Mesenchymal stem cell (in vitro differentiated cells and primary cell): ENCODE data around the gene MEGF11.

Experiments used
- DNase-seq: peaks from one replicate; pipeline ENCODE4 v3.0.0-alpha.2; 2013
- H2AFZ ChIP-seq: one replicate; pipeline ENCODE4 v1.6.1; 2013; ENCODE audit warnings: low read depth, mild to moderate bottlenecking, control low read depth, inconsistent platforms, low read length, moderate library complexity
- H2AK5ac ChIP-seq: 2 replicates; pipeline ENCODE4 v1.6.1; 2013; ENCODE audit warnings: low read length, moderate library complexity, mild to moderate bottlenecking, inconsistent platforms; ENCODE audit not compliant: severe bottlenecking
- H2BK120ac ChIP-seq: one replicate; pipeline ENCODE4 v1.6.1; 2013; ENCODE audit warnings: low read depth, mild to moderate bottlenecking, inconsistent platforms, low read length, moderate library complexity
- H2BK12ac ChIP-seq, 2 experiments: one replicate each; pipeline ENCODE4 v1.6.1; 2013; ENCODE audit warnings: inconsistent platforms in 2 of 2, low read length in 2 of 2, mild to moderate bottlenecking in 2 of 2, moderate library complexity in 2 of 2, control low read depth in 1 of 2
- H2BK15ac ChIP-seq: one replicate; pipeline ENCODE4 v1.6.1; 2013; ENCODE audit warnings: mild to moderate bottlenecking, low read depth, inconsistent platforms; ENCODE audit not compliant: poor library complexity, severe bottlenecking
- H2BK5ac ChIP-seq: 2 replicates; pipeline ENCODE4 v1.6.1; 2013; ENCODE audit warnings: low read depth, mild to moderate bottlenecking, low read length, control low read depth, inconsistent platforms; ENCODE audit not compliant: poor library complexity, severe bottlenecking
- H3K14ac ChIP-seq, 2 experiments: one replicate each; pipeline ENCODE4 v1.6.1; 2013; ENCODE audit warnings: inconsistent platforms in 2 of 2, low read length in 2 of 2, control low read depth in 1 of 2, mild to moderate bottlenecking in 1 of 2, moderate library complexity in 1 of 2
- H3K18ac ChIP-seq, 2 experiments: one replicate each; pipeline ENCODE4 v1.6.1; 2013; ENCODE audit warnings: inconsistent platforms in 2 of 2, low read length in 2 of 2, control low read depth in 1 of 2, low read depth in 1 of 2, mild to moderate bottlenecking in 1 of 2
- H3K23ac ChIP-seq, 2 experiments: one replicate each; pipeline ENCODE4 v1.6.1; 2013; ENCODE audit warnings: inconsistent platforms in 2 of 2, low read length in 2 of 2, mild to moderate bottlenecking in 2 of 2, moderate library complexity in 2 of 2, control low read depth in 1 of 2
- H3K27ac ChIP-seq: 2 replicates; pipeline ENCODE4 v1.5.1; 2013; ENCODE audit warnings: mild to moderate bottlenecking, moderate library complexity, low read length, control low read depth, inconsistent platforms; ENCODE audit not compliant: poor library complexity, severe bottlenecking
- H3K27me3 ChIP-seq, 2 experiments: 2 replicates each; pipeline versions ENCODE4 v1.6.1 to v1.7.0; 2013; ENCODE audit warnings: low read length in 2 of 2, mild to moderate bottlenecking in 2 of 2, moderate library complexity in 2 of 2, control low read depth in 1 of 2, inconsistent platforms in 1 of 2; ENCODE audit not compliant: control insufficient read depth in 1 of 2, insufficient read depth in 1 of 2
- H3K36me3 ChIP-seq, 2 experiments: 2 replicates each; pipeline versions ENCODE4 v1.6.1 to v1.7.0; 2013; ENCODE audit warnings: low read length in 2 of 2, control low read depth in 1 of 2, inconsistent platforms in 1 of 2, low read depth in 1 of 2, mild to moderate bottlenecking in 1 of 2; ENCODE audit not compliant: insufficient read depth in 2 of 2, control insufficient read depth in 1 of 2
- H3K4ac ChIP-seq, 2 experiments: one replicate each; pipeline ENCODE4 v1.6.1; 2013; ENCODE audit warnings: inconsistent platforms in 2 of 2, low read length in 2 of 2, mild to moderate bottlenecking in 2 of 2, moderate library complexity in 2 of 2, control low read depth in 1 of 2, low read depth in 1 of 2
- H3K4me1 ChIP-seq: 2 replicates; pipeline ENCODE4 v1.6.1; 2013; ENCODE audit warnings: low read depth, low read length, control low read depth; ENCODE audit not compliant: control insufficient read depth, insufficient read depth
- H3K4me2 ChIP-seq: 2 replicates; pipeline ENCODE4 v1.6.1; 2013; ENCODE audit warnings: low read length, mild to moderate bottlenecking, inconsistent platforms; ENCODE audit not compliant: poor library complexity, severe bottlenecking
- H3K4me3 ChIP-seq, 2 experiments: 2 replicates each; pipeline versions ENCODE4 v1.5.1 to v1.7.0; 2013; ENCODE audit warnings: low read length in 2 of 2, mild to moderate bottlenecking in 2 of 2, control low read depth in 1 of 2, low read depth in 1 of 2; ENCODE audit not compliant: insufficient read depth in 1 of 2
- H3K79me1 ChIP-seq: replicated peaks from 2 replicates; pipeline ENCODE4 v1.6.1; 2013; ENCODE audit warnings: mild to moderate bottlenecking, control low read depth, low read length, inconsistent platforms; ENCODE audit not compliant: poor library complexity, severe bottlenecking
- H3K9ac ChIP-seq: 2 replicates; pipeline ENCODE4 v1.7.0; 2013; ENCODE audit warnings: mild to moderate bottlenecking, low read length, moderate library complexity
- H3K9me3 ChIP-seq: 2 replicates; pipeline ENCODE4 v1.7.0; 2013; ENCODE audit warnings: mild to moderate bottlenecking, low read length; ENCODE audit not compliant: control insufficient read depth
- H4K8ac ChIP-seq: one replicate; pipeline ENCODE4 v1.6.1; 2013; ENCODE audit warnings: inconsistent platforms, mild to moderate bottlenecking, low read length, moderate library complexity
- H4K91ac ChIP-seq: one replicate; pipeline ENCODE4 v1.6.1; 2013; ENCODE audit warnings: mild to moderate bottlenecking, low read length, inconsistent platforms
- WGBS: methylation state at CpG from one replicate; pipeline ENCODE4 v1.1.7; 2013; ENCODE audit warnings: mixed read lengths; 5-methylcytosine and 5-hydroxymethylcytosine counted together

Gene MEGF11

GRCh38 chr15:66284271-66284670 lies 30.7 kb upstream of the MEGF11 start:
- Histone ChIP-seq H2BK5ac (no peak overlapping the region), H2AFZ (no peak overlapping the region), H3K18ac (no peak overlapping the region), H3K79me1 (no peaks in the 10 kb centered on the region), H3K27me3 (peaks cover 8 to 26% of the 10 kb centered on the region in 2 experiments), H2AK5ac (no peak overlapping the region), H3K23ac (no peak overlapping the region), H2BK120ac (no peak overlapping the region), H3K9me3 (no peaks in the 10 kb centered on the region), H3K4me1 (no peaks in the 10 kb centered on the region), H4K91ac (no peak overlapping the region), H2BK15ac (no peak overlapping the region), H3K9ac (no peak overlapping the region), H3K4ac (no peak overlapping the region), H2BK12ac (no peak overlapping the region), H4K8ac (no peak overlapping the region), H3K4me3 (no peak overlapping the region), H3K36me3 (no peaks in the 10 kb centered on the region), H3K27ac (no peak overlapping the region), H3K4me2 (no peak overlapping the region), H3K14ac (no peak overlapping the region)
- 100% methylated on average over 1 of the region's 3 CpGs for WGBS
- DNase-seq = no peak

- no peak overlapping the region for H2AFZ ChIP-seq
- H3K18ac ChIP-seq = no peak overlapping the region
- 88% methylated on average over 6 of the region's 6 CpGs for WGBS
- H2AK5ac ChIP-seq = no peak overlapping the region
- H3K4me3 ChIP-seq = no peak overlapping the region
- no peak overlapping the region for H4K8ac ChIP-seq
- H3K9me3 ChIP-seq = peaks cover 8% of the 10 kb centered on the region
- H2BK12ac ChIP-seq = no peak overlapping the region
- no peak overlapping the region for H3K9ac ChIP-seq
- H3K14ac ChIP-seq = no peak overlapping the region
- no peaks in the 10 kb centered on the region for H3K79me1 ChIP-seq
- DNase-seq = no peak
- H3K27me3 ChIP-seq = peaks cover 27 to 53% of the 10 kb centered on the region in 2 experiments
- no peak overlapping the region for H2BK5ac ChIP-seq
- H4K91ac ChIP-seq = no peak overlapping the region
- no peak overlapping the region for H3K4me2 ChIP-seq
- no peak overlapping the region for H3K27ac ChIP-seq
- no peak overlapping the region for H3K23ac ChIP-seq
- no peaks in the 10 kb centered on the region for H3K36me3 ChIP-seq
- no peaks in the 10 kb centered on the region for H3K4me1 ChIP-seq
- no peak overlapping the region for H2BK15ac ChIP-seq
- H2BK120ac ChIP-seq = no peak overlapping the region
- no peak overlapping the region for H3K4ac ChIP-seq
Measured at GRCh38 chr15:66278671-66279070, 25.1 kb upstream of the MEGF11 start.

DNA sequence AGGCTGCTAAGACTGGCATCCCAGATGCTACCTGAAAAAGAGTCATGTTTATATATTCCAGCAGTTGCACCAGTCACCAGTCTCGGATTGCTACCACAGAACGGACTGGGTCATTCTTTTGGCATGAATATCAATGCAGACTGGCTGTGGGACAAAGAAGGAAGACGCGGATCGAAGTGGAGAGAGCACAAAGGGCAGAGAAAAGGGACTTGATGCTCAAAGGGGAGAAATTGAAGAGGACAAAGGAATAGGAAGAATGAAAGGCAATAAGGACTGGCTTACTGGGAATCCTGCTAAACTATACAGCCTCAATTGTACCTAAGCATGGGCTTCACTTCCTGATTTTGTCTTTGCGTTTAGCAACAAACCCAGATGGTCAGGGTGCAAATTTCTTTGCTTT lies 24.5 kb upstream of the MEGF11 start:
- Histone ChIP-seq H3K18ac (no peak overlapping the region), H3K9ac (no peak overlapping the region), H3K4me1 (no peaks in the 10 kb centered on the region), H2BK15ac (no peak overlapping the region), H3K9me3 (peaks cover 8% of the 10 kb centered on the region), H2BK5ac (no peak overlapping the region), H4K91ac (no peak overlapping the region), H2BK120ac (no peak overlapping the region), H3K23ac (no peak overlapping the region), H4K8ac (no peak overlapping the region), H3K79me1 (no peaks in the 10 kb centered on the region), H3K4ac (no peak overlapping the region), H2AFZ (no peak overlapping the region), H3K14ac (no peak overlapping the region), H2BK12ac (no peak overlapping the region), H3K4me3 (no peak overlapping the region), H3K27me3 (peaks cover 27 to 53% of the 10 kb centered on the region in 2 experiments), H3K4me2 (no peak overlapping the region), H3K27ac (no peak overlapping the region), H2AK5ac (no peak overlapping the region), H3K36me3 (no peaks in the 10 kb centered on the region)
- WGBS = 90% methylated on average over 6 of the region's 6 CpGs
- no peak for DNase-seq

GRCh38 chr15:66276546-66276945 lies 23.0 kb upstream of the MEGF11 start:
- H2BK15ac ChIP-seq = no peak overlapping the region
- H3K79me1 ChIP-seq = no peaks in the 10 kb centered on the region
- H3K36me3 ChIP-seq = no peaks in the 10 kb centered on the region
- no peak overlapping the region for H2BK120ac ChIP-seq
- H3K14ac ChIP-seq = no peak overlapping the region
- no peak for DNase-seq
- H3K4me2 ChIP-seq = no peak overlapping the region
- no peak overlapping the region for H3K4me3 ChIP-seq
- H3K23ac ChIP-seq = no peak overlapping the region
- no peaks in the 10 kb centered on the region for H3K4me1 ChIP-seq
- no peak overlapping the region for H3K27ac ChIP-seq
- H2AFZ ChIP-seq = no peak overlapping the region
- 88% methylated on average over 2 of the region's 3 CpGs for WGBS
- H2BK12ac ChIP-seq = no peak overlapping the region
- H3K4ac ChIP-seq = no peak overlapping the region
- peaks cover 8% of the 10 kb centered on the region for H3K9me3 ChIP-seq
- H3K27me3 ChIP-seq = peaks cover 27 to 49% of the 10 kb centered on the region in 2 experiments
- H4K8ac ChIP-seq = no peak overlapping the region
- H2AK5ac ChIP-seq = no peak overlapping the region
- no peak overlapping the region for H3K9ac ChIP-seq
- H3K18ac ChIP-seq = no peak overlapping the region
- no peak overlapping the region for H4K91ac ChIP-seq
- no peak overlapping the region for H2BK5ac ChIP-seq
